NOMO-1 treated with DMSO at 0.1 percent for 48 hours (cell line): ENCODE results near the gene DHX34.
A peak's percentile ranks its signal among the peaks of the same experiment; 100 is the strongest.
"Not testable (repeated sequence)": the region's sequence is repeated elsewhere in the genome, so short reads cannot be mapped to it uniquely, and the experiment has no call there.

Source experiments
- DNase-seq: peaks from one replicate; lab custom pipeline; 2025; ENCODE audit not compliant: unreplicated experiment; lab: John Stamatoyannopoulos, UW

DHX34 gene

DNA sequence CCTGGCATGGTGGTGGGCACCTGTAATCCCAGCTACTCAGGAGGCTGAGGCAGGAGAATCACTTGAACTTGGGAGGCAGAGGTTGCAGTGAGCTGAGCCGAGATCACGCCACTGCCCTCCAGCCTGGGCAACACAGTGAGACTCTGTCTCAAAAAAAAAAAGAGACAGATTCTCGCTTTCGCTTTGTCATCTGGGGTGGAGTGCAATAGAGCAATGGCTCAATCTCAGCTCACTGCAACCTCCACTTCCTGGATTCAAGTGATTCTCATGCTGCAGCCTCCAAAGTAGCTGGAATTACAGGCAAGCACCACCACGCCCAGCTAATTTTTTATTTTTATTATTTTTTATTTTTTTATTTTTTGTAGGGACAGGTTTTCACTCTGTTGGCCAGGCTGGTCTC lies 39.6 kb downstream of the DHX34 start:
- DNase-seq: peak; percentile 78

- DNase-seq: peak; percentile 98
Observed at GRCh38 chr19:47389150-47389556, 40.0 kb downstream of the DHX34 start.

DNA sequence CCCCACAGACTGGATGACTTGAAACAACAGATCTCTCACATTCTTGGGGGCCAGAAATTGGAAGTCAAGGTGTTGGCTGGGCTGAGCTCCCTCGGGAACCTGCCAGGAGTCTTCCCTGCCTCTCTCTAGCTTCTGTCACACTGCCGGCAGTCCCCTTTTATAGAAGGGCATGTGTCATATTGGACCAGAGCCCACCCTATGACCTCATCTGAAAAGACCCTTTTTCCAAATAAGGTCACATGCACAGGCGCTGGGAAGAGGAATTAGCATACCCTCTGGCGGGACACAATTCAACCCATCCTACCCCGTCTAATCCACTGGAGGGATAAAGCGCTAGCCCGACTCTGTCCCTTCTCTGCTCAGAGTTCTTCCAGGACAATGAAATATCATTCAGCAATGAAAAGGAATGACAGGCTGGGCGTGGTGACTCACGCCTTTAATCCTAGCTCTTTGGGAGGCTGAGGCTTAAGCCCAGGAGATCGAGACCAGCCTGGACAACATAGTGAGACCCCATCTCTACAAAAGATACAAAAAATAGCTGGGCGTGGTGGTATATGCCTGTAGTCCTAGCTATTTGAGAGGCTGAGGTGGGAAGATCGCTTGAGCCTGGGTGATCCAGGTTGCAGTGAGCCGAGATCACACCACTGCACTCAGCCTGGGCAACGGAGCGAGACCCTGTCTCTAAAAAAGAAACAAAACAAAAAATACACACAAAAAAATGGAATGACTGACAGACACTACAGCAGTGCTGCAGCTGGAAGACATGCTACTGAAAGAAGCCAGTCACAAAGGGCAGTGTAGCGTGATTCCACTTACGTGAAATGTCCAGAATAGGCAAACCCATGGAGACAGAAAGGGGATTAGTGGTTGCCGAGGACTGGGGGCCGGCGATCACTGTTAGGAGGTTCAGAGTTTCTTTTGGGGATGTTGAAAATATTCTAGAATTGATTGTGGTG lies 41.7 kb downstream of the DHX34 start:
- DNase-seq: no peak

DNA sequence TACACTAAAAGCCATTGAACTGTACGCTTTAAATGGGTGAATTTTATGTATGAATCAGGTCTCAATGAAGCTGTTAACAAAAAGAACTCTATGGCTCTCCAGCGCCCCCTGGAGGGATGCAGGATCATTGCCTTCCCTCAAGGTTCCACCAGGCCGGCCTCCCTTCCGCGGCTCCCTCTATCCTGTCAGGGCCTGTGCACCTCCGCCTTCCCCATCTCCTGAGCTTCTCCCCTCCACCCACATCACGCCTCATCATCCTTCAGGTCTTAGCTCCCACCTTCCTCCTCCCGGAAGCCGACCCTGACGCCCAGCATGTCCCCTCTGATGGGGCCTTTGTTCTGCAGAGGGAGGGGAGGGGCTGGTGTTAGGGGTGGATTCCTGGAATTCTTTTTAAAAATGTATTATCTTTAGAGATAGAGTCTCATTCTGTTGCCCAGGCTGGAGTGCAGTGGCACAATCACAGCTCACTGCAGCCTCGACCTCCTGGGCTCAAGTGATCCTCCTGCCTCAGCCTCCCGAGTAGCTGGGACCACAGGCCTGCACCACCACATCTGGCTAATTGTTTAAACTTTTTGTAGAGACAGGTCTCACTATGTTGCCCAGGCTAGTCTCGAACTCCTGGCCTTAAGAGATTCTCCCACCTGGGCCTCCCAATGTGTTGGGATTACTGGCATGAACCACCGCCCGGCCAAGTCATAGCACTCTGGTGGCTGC lies 42.6 kb downstream of the DHX34 start:
- DNase-seq: peak; percentile 70

DNA sequence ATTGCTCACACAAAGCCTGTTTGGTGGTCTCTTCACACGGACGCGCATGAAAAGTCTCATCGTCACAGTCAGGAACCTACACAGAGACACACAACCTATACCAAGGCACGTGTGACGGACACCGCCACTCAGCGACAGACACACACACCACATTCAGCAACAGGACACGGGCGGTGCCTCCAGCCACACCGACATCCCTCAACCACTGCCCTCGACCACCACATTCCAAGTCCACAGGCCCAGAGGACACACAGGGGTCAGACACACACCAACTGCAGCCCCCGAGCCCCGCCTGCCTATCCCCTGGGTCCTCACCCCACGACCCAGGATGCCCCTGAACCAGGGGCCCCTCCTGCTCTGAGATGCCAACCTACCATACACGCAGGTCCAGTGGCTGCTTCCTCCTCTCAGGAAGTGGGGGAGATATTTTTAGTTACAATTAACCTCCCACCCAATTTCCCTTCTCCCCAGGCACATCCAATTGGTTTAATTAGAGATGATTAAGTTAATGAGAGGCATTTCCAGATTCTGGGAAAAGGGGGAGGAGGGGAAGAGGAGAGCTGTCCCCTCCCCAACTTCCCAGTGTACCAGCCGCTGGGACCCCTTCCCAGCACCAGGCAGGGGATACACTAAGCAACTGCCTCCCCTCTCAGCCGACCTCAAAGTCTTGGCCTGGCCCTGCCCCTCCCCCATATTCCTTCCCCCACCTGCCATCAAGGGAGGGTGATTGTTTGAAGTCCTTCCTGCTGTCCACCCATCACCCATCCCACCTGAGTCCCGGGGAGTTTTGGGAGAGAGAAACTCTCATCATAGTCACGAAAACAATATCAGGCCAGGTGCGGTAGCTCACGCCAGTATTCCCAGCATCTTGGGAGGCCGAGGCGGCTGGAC lies 49.8 kb downstream of the DHX34 start:
- no peak for DNase-seq

DNA sequence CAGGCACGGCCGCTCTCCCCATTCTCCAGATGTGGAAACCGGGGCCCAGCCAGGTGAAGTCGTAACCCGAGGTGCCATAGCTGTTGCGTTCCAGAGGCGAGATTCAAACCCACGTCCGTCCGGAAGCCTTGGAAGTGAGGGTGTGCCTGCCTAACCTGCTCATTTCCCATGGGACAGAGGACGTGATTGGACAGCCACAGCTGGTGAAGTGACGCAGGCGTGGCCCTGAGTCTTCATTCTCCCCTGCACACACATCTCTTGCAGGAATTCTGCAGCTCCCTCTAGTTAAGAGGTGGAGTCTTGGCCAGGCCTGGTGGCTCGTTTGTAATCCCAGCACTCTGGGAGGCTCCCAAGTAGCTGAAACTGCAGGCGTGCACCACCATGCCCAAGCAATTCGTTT lies 53.4 kb downstream of the DHX34 start:
- no peak for DNase-seq

DNA sequence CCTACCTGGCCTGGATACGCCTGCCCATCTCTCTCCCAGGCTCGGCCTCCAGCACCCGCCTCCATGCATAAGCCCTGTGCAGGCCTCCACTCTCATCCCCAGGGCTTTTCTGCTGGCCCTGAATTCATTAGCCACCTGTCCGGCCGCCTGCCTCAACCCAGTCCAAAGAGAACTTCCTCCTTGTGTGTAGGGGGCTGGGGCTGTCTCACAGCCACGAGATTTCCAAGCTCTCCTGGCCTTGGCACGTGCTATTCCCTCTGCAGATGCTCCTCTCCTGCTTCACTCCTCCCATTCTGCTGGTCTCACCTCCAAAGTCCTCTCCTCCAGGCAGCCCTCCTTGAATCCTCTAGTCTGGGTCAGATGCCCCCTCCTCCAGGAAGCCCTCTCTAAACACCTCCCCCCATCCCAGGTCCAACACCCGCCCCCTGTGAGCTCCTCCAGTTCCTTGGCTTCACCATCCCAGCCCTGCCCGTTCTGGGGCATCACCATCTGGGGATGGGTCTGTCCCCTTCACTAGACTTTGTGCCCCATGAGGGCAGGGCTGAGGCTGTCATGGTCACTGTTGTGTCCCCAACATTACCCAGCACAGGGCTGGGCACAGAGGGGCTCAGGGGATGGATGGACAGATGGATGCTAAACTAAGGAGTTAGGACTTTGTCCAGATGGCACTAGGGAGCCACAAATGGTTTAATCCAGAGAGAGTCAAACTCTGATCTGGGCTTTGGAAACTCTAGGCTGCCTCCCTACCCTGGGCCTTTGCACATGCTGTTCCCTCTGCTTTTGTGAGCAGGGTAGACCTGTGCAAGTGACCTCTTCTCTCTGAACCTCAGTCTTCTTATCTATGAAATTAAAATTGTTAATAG lies 55.5 kb downstream of the DHX34 start:
- no peak for DNase-seq

- DNase-seq: no peak
Observed at GRCh38 chr19:47405197-47405550, 56.1 kb downstream of the DHX34 start.

DNA sequence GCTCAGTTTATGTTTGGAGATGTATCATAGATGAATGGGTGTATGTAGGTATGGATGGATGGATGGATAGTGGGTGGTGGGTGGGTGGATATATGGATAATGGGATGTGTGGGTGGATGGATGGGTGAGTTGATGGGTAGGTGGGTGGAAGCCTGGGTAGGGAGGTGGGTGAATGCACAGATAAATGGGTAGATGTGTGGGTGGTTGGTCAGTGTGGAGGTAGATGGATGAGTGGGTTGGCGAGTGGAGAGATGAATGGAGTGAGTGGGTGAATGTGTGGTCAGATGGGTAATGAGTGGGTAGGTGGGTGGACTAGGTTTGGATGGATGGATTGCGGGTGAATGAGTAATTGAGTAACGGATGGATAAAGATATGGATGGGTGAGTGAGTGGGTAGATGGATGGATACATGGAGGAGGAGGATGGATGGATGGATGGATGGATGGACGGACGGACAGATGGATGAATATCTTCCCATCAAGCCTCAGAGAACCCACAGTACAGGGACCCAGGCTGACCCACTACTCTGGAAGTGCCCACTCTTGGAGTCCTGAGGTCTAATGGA lies 56.8 kb downstream of the DHX34 start:
- DNase-seq: no peak

DNA sequence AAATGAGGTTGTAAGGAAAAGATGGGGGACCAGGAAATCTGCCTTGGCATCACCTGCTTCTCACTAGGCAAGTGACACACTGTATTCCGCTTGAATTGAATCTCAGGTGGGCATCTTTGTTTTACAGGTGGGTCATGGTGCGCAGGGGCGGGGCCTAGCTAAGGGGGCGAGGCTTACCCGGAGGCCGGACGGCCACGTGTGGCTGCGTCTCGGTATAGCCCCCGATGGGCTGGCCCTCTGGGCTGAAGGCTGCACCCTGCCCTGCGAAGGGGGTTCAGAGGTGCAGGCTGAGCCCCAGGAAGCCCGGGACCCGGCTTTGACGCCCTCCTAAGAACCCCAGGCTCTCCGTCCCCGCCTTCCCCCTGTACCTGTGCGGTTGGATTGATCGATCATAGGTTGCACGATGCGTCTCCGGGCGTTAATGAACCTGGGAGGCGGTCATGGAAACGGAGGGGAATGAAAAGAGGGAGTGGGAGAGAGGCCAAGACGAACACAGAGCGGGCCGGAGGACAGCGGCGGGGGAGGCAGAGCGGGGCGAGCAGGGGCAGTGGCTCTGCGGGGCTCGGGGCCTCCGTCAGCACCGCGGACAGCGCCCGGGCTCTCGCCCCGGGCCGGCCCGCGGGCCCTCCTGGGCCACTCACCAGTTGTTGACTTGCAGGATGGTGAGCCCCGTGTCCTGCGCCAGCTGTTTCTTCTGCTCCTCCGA lies 57.7 kb downstream of the DHX34 start:
- DNase-seq: peak; percentile 36

- DNase-seq: no peak
Observed at GRCh38 chr19:47407417-47407774, 58.3 kb downstream of the DHX34 start.

DNA sequence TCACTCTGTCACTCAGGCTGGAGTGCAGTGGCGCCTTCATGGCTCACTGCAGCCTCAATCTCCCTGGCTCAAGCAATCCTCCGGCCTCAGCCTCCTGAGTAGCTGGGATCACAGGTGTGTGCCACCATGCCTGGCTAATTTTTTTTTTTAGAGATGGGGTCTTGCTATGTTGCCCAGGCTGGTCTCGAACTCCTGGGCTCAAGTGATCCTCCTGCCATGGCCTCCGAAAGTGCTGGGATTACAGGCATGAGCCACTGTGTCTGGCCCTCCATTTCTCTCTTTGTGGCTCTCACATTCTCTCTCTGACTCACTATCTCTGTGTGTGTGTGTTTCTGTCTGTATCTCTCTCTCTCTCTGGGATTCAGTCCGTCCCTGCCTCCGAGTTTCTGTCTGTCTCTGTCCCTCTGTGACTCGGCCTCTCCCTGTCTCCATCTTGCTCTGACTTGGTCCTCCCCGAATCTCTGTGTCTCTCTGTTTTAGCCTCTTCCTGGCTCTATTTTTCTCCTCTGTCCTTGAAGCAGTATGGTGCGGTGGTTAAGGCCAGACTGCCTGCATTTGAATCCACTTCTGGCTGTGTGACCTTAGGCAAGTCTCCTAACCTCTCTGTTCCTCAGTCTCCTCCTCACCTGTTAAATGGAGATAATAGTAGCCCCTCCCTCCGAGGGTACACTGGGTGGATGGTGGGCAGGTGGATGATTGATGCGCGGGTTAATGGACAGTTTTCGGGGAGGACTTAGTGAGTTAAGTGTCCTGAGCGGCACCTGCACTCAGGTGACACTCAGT lies 59.2 kb downstream of the DHX34 start:
- DNase-seq: no peak

- DNase-seq: no peak
Observed at GRCh38 chr19:47411101-47411500, 62.0 kb downstream of the DHX34 start.

GRCh38 chr19:47411696-47412095 lies 62.6 kb downstream of the DHX34 start:
- DNase-seq: not testable (repeated sequence)

DNA sequence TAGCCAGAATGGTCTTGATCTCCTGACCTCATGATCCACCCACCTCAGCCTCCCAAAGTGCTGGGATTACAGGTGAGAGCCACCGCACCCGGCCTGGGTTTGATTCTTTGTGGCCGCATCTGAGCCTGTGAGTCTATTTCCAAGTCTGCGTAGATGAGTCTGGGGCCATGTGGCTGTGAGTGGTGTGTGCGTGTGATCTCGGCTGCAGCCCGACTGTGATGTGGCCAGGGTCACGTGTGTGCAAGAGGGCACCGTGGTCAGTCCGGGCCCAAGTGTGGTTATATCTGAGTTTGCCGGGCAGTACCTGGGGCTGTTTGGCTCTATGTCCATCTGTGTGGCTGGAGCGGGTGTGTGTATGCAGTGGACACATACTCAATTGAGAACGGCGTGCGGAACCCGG lies 64.8 kb downstream of the DHX34 start:
- DNase-seq: no peak

DNA sequence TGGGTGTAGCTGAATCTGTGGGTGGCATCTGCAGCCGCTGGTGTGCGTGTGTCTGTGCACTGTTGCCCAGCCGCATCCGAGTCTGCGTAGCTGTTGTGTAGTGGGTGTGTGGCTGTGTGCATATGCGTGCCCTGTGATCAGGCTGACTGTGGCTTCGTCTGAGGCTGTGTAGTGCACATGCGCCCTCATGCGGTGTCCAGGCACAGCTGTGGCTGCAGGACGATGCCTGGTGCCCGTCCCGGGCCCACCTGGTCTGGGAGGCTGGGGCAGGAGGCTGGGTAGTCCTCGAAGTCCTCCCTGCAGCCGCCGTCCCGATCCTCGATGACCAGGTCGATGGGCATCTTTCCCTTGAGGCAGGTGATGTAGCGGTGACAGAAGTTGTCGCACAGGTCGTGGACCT lies 65.4 kb downstream of the DHX34 start:
- DNase-seq: no peak

- no peak for DNase-seq
Observed at GRCh38 chr19:47415953-47416642, 67.0 kb downstream of the DHX34 start.

DNA sequence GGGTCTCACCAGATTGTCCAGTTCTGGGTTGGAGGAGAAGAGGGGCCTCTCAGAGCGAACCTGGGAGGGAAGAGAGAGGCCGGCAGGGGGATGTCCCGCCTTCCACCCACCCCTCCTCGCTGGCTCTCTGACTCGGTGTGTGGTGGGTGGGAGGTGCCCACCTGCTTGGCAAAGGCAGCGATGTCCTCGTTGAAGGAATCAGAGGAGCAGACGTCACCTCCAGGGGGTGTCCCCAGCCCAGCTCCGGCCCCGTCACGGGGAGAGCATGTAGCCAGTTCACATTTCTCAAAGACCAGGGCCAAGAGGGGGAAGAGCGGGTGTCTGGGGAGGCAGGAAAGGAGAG lies 67.5 kb downstream of the DHX34 start:
- no peak for DNase-seq
